Adipose tissue (tissue), 3 donors: ENCODE data around the gene LCE3E. TPM values are rescaled to one million over a fixed set of nuclear protein-coding genes. Genes with fewer than 3 reads are reported as not detected.

ENCODE experiments used
- H3K27ac ChIP-seq: one replicate; pipeline ENCODE4 v1.5.1; 2013; ENCODE audit warnings: low read depth, low read length
- WGBS, 3 donors: extraction: QIAGEN DNeasy Blood & Tissue Kit; methylation state at CpG; one replicate each; pipeline ENCODE4 v1.1.7; 2013; 5-methylcytosine and 5-hydroxymethylcytosine counted together
- polyA plus RNA-seq, 3 donors: library from polyadenylated mRNA; stranded (reverse); fragments of 200-250 nt; gene quantifications; one replicate each; pipeline ENCODE4 v1.2.3, GENCODE V29; 2013
- donor health status: healthy with polysubstance abuse.
- donor health status: Bipolar disorder and iron deficiency.
- donor health status: healthy.

LCE3E gene
- polyA plus RNA-seq, 3 donors = not detected

DNA sequence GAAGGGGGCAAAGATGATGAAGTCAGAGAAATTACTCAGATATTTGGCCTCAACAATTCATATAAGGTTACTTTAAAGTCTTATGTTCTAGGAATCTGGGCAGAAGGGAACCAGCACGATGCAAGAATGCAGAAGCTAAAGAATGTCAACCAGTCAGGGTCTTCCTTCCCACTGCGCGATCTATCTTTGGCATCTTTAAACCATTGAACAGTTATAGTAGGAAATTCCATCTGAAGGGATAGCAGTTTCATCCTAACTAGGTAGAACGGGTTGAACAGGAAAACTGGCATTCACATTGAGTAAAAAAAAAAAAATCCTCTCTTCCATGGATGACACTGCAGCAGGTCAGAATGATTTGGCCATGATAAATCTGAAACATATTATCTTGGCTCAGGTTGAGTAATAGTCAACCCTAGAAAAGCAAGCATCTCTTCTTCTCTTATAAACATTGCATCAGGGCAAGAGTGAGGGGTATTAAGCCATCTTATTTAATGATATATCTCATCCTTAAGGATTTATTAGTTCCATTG is 46.0 kb downstream of the LCE3E start:
- 54 to 61% (median 55%) methylated on average over 4 of the region's 4 CpGs for WGBS, 3 donors
- no peak overlapping the region for H3K27ac ChIP-seq

DNA sequence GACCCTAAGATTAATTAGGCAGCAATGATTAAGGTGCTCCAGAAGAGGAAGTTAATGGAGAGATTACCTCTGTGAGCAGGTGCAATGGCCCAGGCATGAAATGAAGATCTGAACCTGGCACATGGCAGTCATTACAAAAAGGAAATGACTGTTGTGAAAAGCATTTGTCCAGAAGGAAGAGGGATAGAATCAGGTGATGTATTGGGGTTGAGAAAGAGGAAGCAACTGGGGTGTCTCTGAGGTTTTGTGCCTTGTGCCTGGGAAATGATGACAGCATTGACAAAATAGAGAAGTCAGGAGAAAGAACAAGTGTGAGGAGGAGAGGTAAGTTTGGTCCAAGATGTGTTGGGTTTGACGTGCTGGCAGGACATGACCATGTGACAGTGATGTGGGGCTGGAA is 46.7 kb downstream of the LCE3E start:
- WGBS, 3 donors = 20 to 50% (median 20%) methylated on average over 1 of the region's 1 CpG
- no peak overlapping the region for H3K27ac ChIP-seq

DNA sequence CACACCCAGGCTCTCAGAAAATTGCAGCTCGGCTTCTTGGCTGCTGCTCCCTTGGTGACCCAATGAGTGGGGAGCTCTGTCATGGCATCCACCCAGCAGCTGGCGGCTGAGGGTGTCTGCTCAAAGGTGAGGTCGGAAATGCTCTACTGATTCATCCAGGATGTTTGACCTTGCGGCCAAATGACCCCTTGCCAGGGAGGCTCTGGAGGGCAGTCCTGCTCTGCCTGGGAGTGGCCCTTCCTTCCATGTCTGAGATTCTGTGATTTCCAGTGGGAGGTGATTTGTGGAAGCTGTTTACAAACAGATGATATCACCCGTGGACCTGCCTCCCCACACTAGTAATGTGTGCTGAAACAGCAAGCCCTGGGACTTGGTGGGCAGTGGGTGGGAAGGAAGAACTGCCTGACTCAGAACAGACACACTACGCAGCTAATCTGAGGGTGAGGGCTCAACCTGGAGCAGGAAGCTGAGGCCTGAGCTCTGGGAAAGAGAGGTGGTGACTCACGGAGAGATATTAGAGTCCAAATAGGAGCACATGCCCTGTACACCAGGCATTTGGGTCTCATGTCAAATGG is 49.3 kb downstream of the LCE3E start:
- WGBS, 3 donors = 57 to 62% (median 60%) methylated on average over 7 of the region's 7 CpGs
- H3K27ac ChIP-seq = no peak overlapping the region

DNA sequence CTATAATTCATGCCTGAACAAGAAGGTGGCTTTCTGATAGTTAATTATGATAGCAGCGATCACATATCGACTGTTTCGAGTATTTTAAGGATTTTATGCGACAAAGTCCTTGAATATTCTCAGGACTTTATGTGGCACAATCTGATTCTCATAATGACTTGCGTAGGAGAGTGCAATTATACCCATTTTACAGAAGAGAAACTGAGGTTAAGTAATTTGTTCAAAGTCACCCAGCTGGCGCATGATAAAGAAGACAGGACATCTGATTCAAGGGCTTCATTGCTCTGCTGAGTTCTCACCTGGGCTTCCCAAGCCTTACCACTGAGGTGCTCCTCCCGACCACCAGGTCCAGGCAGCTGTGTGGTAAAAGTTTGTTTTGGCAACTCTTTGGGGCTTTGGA is 50.5 kb downstream of the LCE3E start:
- WGBS, 3 donors = 63 to 73% (median 71%) methylated on average over 7 of the region's 7 CpGs
- H3K27ac ChIP-seq = no peak overlapping the region

Other genes starting within 250 kb of the LCE3E start
- gene FLG, start 241.5 kb downstream of the LCE3E start, polyA plus RNA-seq = under 1 TPM in 2 of 3 donors, not detected in 1; 0.01 to 0.03 TPM
- under 1 TPM in 1 of 3 donors, not detected in 2; 0.01 TPM for gene FLG2, start 206.8 kb downstream of the LCE3E start, polyA plus RNA-seq
- 1 to 10 TPM in 1 of 3 donors, under 1 TPM in 1, not detected in 1; 0.36 to 5.0 TPM for gene CRNN, start 152.5 kb downstream of the LCE3E start, polyA plus RNA-seq
- gene LCE5A, start 56.0 kb downstream of the LCE3E start, polyA plus RNA-seq = not detected
- under 1 TPM in 1 of 3 donors, not detected in 2; 0.52 TPM for gene CRCT1, start 52.3 kb downstream of the LCE3E start, polyA plus RNA-seq
- not detected for gene LCE3D, start 13.7 kb upstream of the LCE3E start, polyA plus RNA-seq
- not detected for gene LCE3C, start 33.5 kb upstream of the LCE3E start, polyA plus RNA-seq
- gene LCE3B, start 47.0 kb upstream of the LCE3E start, polyA plus RNA-seq = not detected
- gene LCE3A, start 56.3 kb upstream of the LCE3E start, polyA plus RNA-seq = not detected
- gene LCE2D, start 96.6 kb upstream of the LCE3E start, polyA plus RNA-seq = not detected
- not detected for gene LCE2C, start 108.5 kb upstream of the LCE3E start, polyA plus RNA-seq
- gene LCE2B, start 119.3 kb upstream of the LCE3E start, polyA plus RNA-seq = not detected
- not detected for gene LCE2A, start 131.6 kb upstream of the LCE3E start, polyA plus RNA-seq
- not detected for gene LCE4A, start 141.4 kb upstream of the LCE3E start, polyA plus RNA-seq
- not detected for gene KPRP, start 191.2 kb upstream of the LCE3E start, polyA plus RNA-seq
- gene LCE1F, start 208.4 kb upstream of the LCE3E start, polyA plus RNA-seq = not detected
- gene LCE1E, start 219.5 kb upstream of the LCE3E start, polyA plus RNA-seq = not detected
- gene LCE1D, start 229.9 kb upstream of the LCE3E start, polyA plus RNA-seq = not detected
- not detected for gene LCE1C, start 239.9 kb upstream of the LCE3E start, polyA plus RNA-seq
- not detected for gene LCE1B, start 245.2 kb upstream of the LCE3E start, polyA plus RNA-seq